ENCODE results near the gene DNAH17. TPM values are rescaled to one million over a fixed set of nuclear protein-coding genes. Genes with fewer than 3 reads are reported as not detected.

The DNAH17 gene
- total and polyA plus RNA-seq, 2 donors (not counting 1 experiment from before 2014, with no cell fraction given) = 0.01 to 0.12 TPM

GRCh38 chr17:78459696-78460095 lies 117.5 kb downstream of the DNAH17 start:
- H3K9ac ChIP-seq (ENCODE audit: low read length) = no peak overlapping the region
- no peaks in the 10 kb centered on the region for H3K36me3 ChIP-seq (replicated peaks in 1 of 2; ENCODE audit: control extremely low read depth in 1 of 2, control insufficient read depth in 1 of 2, extremely low read depth in 1 of 2, insufficient read depth in 2 of 2, low read length in 1 of 2)
- Mint-ChIP-seq H3K27me3 (no peaks in the 10 kb centered on the region), H3K4me3 (no peak overlapping the region), H3K9me3 (ENCODE audit: insufficient read depth) (no peaks in the 10 kb centered on the region), H3K27ac (no peak overlapping the region), H3K4me1 (no peaks in the 10 kb centered on the region)
- intact Hi-C loops (cut with micrococcal nuclease) = no loop called here
- ChIA-PET CTCF (no interaction called here), POLR2A (no interaction called here)
- no peak overlapping the region for H3K4me2 ChIP-seq (replicated peaks; ENCODE audit: low read depth, low read length, poor library complexity, severe bottlenecking)
- no peak for TF ChIP-seq EZH2 (IDR thresholded peaks at IDR 0.05; ENCODE audit: borderline replicate concordance, insufficient read depth, low read depth, low read length, poor library complexity, severe bottlenecking)
- no peak for TF ChIP-seq CTCF (IDR thresholded peaks at IDR 0.05)
- ATAC-seq (ENCODE audit: low read depth) (no peak), DNase-seq (no peak)
- H3K9me3 ChIP-seq (ENCODE audit: control extremely low read depth in 1 of 3, control insufficient read depth in 2 of 3, insufficient read depth in 1 of 3, low read length in 2 of 3) = peaks cover 0 to 4% (median 0%) of the 10 kb centered on the region in 3 donors
- 94% methylated on average over 21 of the region's 21 CpGs for WGBS (ENCODE audit: insufficient coverage)
- H2AFZ ChIP-seq (ENCODE audit: insufficient read depth, low read depth, low read length, poor library complexity, severe bottlenecking) = no peak overlapping the region
- H4K20me1 ChIP-seq (ENCODE audit: control insufficient read depth, insufficient read depth, low read length, poor library complexity, severe bottlenecking) = no peaks in the 10 kb centered on the region
- no peak overlapping the region for H3K4me3 ChIP-seq (ENCODE audit: control extremely low read depth in 1 of 5, extremely low read depth in 1 of 5, insufficient read depth in 1 of 5, low read depth in 2 of 5, low read length in 4 of 5)
- H3K27me3 ChIP-seq (replicated peaks in 1 of 4; ENCODE audit: control extremely low read depth in 1 of 4, control insufficient read depth in 3 of 4, insufficient read depth in 4 of 4, low read length in 3 of 4) = no peaks in the 10 kb centered on the region
- H3K27ac ChIP-seq (ENCODE audit: low read length in 2 of 2) = no peak overlapping the region
- no peaks in the 10 kb centered on the region for H3K79me2 ChIP-seq (ENCODE audit: control insufficient read depth, insufficient read depth, low read length)
- no peaks in the 10 kb centered on the region for H3K4me1 ChIP-seq (ENCODE audit: control insufficient read depth in 2 of 2, insufficient read depth in 2 of 2, low read length in 2 of 2)

GRCh38 chr17:78458736-78459335 lies 118.4 kb downstream of the DNAH17 start:
- Mint-ChIP-seq H3K27ac (no peak overlapping the region), H3K4me3 (no peak overlapping the region), H3K27me3 (no peaks in the 10 kb centered on the region), H3K4me1 (no peaks in the 10 kb centered on the region), H3K9me3 (ENCODE audit: insufficient read depth) (no peaks in the 10 kb centered on the region)
- Histone ChIP-seq H3K36me3 (replicated peaks in 1 of 2; ENCODE audit: control extremely low read depth in 1 of 2, control insufficient read depth in 1 of 2, extremely low read depth in 1 of 2, insufficient read depth in 2 of 2, low read length in 1 of 2) (no peaks in the 10 kb centered on the region), H3K27ac (ENCODE audit: low read length in 2 of 2) (no peak overlapping the region), H3K9me3 (ENCODE audit: control extremely low read depth in 1 of 3, control insufficient read depth in 2 of 3, insufficient read depth in 1 of 3, low read length in 2 of 3) (no peaks in the 10 kb centered on the region), H2AFZ (ENCODE audit: insufficient read depth, low read depth, low read length, poor library complexity, severe bottlenecking) (no peak overlapping the region), H3K9ac (ENCODE audit: low read length) (no peak overlapping the region), H4K20me1 (ENCODE audit: control insufficient read depth, insufficient read depth, low read length, poor library complexity, severe bottlenecking) (no peaks in the 10 kb centered on the region), H3K4me1 (ENCODE audit: control insufficient read depth in 2 of 2, insufficient read depth in 2 of 2, low read length in 2 of 2) (no peaks in the 10 kb centered on the region), H3K27me3 (replicated peaks in 1 of 4; ENCODE audit: control extremely low read depth in 1 of 4, control insufficient read depth in 3 of 4, insufficient read depth in 4 of 4, low read length in 3 of 4) (no peaks in the 10 kb centered on the region), H3K4me3 (ENCODE audit: control extremely low read depth in 1 of 5, extremely low read depth in 1 of 5, insufficient read depth in 1 of 5, low read depth in 2 of 5, low read length in 4 of 5) (no peak overlapping the region), H3K4me2 (replicated peaks; ENCODE audit: low read depth, low read length, poor library complexity, severe bottlenecking) (no peak overlapping the region), H3K79me2 (ENCODE audit: control insufficient read depth, insufficient read depth, low read length) (no peaks in the 10 kb centered on the region)
- intact Hi-C loops (cut with micrococcal nuclease) = no loop called here
- TF ChIP-seq EZH2 (IDR thresholded peaks at IDR 0.05; ENCODE audit: borderline replicate concordance, insufficient read depth, low read depth, low read length, poor library complexity, severe bottlenecking) = no peak
- no peak for TF ChIP-seq CTCF (IDR thresholded peaks at IDR 0.05)
- ATAC-seq (ENCODE audit: low read depth) = no peak
- ChIA-PET CTCF (no interaction called here), POLR2A (no interaction called here)
- WGBS (ENCODE audit: insufficient coverage) = 95% methylated on average over 36 of the region's 37 CpGs
- no peak for DNase-seq
